Renal cortex interstitium (tissue), 11 donors: ENCODE data around the gene TCF4. TPM values are rescaled to one million over a fixed set of nuclear protein-coding genes. Genes with fewer than 3 reads are reported as not detected.

Experiments
- DNase-seq, 11 donors: peaks; one replicate each; pipeline ENCODE4 v3.0.0-alpha.2; 2013; ENCODE audit warnings: low read depth in 9 of 11, low spot score in 4 of 11; ENCODE audit errors: extremely low read depth in 1 of 11
- polyA plus RNA-seq, 3 donors: library from polyadenylated mRNA; unstranded; fragments of 120-200 nt; gene quantifications; one replicate each; pipeline ENCODE4 v1.2.1, GENCODE V29; 2013; ENCODE audit not compliant: insufficient read length in 3 of 3

The TCF4 gene
- polyA plus RNA-seq, 3 donors, result 70.9 to 79.8 (median 71.1) TPM

- DNase-seq, result no peak
Observed at GRCh38 chr18:55351980-55352714, 235.8 kb downstream of the TCF4 start.

- no peak for DNase-seq
Observed at GRCh38 chr18:55351241-55351691, 236.7 kb downstream of the TCF4 start.

GRCh38 chr18:55349685-55350084 is 238.3 kb downstream of the TCF4 start:
- DNase-seq, result no peak

GRCh38 chr18:55346961-55347740 is 240.8 kb downstream of the TCF4 start:
- DNase-seq, result no peak

- no peak for DNase-seq
Observed at GRCh38 chr18:55346387-55346786, 241.6 kb downstream of the TCF4 start.

GRCh38 chr18:55345103-55345950 is 242.7 kb downstream of the TCF4 start:
- no peak for DNase-seq

GRCh38 chr18:55343396-55344073 is 244.5 kb downstream of the TCF4 start:
- DNase-seq, result no peak

GRCh38 chr18:55340998-55341397 is 247.0 kb downstream of the TCF4 start:
- DNase-seq, result no peak

GRCh38 chr18:55339990-55340389 is 248.0 kb downstream of the TCF4 start:
- DNase-seq, result no peak

GRCh38 chr18:55338978-55339650 is 248.9 kb downstream of the TCF4 start:
- no peak for DNase-seq

- DNase-seq, result no peak
Observed at GRCh38 chr18:55337908-55338521, 250.0 kb downstream of the TCF4 start.

GRCh38 chr18:55337138-55337537 is 250.9 kb downstream of the TCF4 start:
- no peak for DNase-seq

GRCh38 chr18:55336438-55337100 is 251.4 kb downstream of the TCF4 start:
- no peak for DNase-seq

- DNase-seq, result no peak
Observed at GRCh38 chr18:55334875-55335274, 253.1 kb downstream of the TCF4 start.

- no peak for DNase-seq
Observed at GRCh38 chr18:55331301-55331700, 256.7 kb downstream of the TCF4 start.

GRCh38 chr18:55328301-55328700 is 259.7 kb downstream of the TCF4 start:
- no peak for DNase-seq

- no peak for DNase-seq
Observed at GRCh38 chr18:55327454-55327853, 260.5 kb downstream of the TCF4 start.

GRCh38 chr18:55326134-55326533 is 261.9 kb downstream of the TCF4 start:
- DNase-seq, result no peak
